ENCODE measurements around the gene TMEM184B. TPM values are rescaled to one million over a fixed set of nuclear protein-coding genes. Genes with fewer than 3 reads are reported as not detected.

Gene TMEM184B
- polyA plus RNA-seq, 1 donor (not counting 4 experiments of a cell fraction or from before 2014, with no cell fraction given) = 18.8 TPM

GRCh38 chr22:38211556-38211955 is 61.3 kb downstream of the TMEM184B start:
- Histone ChIP-seq H3K9me1 (ENCODE audit: control insufficient read depth, extremely low read depth, insufficient read depth, low read length) (no peaks in the 10 kb centered on the region), H3K36me3 (ENCODE audit: control insufficient read depth in 2 of 2, extremely low read depth in 1 of 2, insufficient read depth in 2 of 2, low read length in 2 of 2) (peaks cover 30 to 32% of the 10 kb centered on the region in 2 experiments), H3K9me3 (ENCODE audit: control insufficient read depth, low read depth, low read length) (no peaks in the 10 kb centered on the region), H3K4me3 (ENCODE audit: control insufficient read depth in 2 of 3, extremely low read depth in 1 of 3, insufficient read depth in 2 of 3, low read depth in 1 of 3, low read length in 3 of 3) (no peak overlapping the region), H4K20me1 (ENCODE audit: control insufficient read depth, extremely low read depth, insufficient read depth, low read length) (peaks cover 6% of the 10 kb centered on the region), H3K9ac (ENCODE audit: control insufficient read depth, extremely low read depth, insufficient read depth, low read length) (no peak overlapping the region), H3K27ac (ENCODE audit: control insufficient read depth, insufficient read depth, low read length) (no peak overlapping the region), H2AFZ (ENCODE audit: control insufficient read depth, low read length) (no peak overlapping the region), H3K4me1 (ENCODE audit: control insufficient read depth, extremely low read depth, insufficient read depth, low read length) (peaks cover 13% of the 10 kb centered on the region), H3K4me2 (ENCODE audit: control insufficient read depth, extremely low read depth, insufficient read depth, low read depth, low read length) (no peak overlapping the region), H3K79me2 (ENCODE audit: control insufficient read depth, insufficient read depth, low read length) (peaks cover 52% of the 10 kb centered on the region), H3K27me3 (ENCODE audit: control insufficient read depth, extremely low read depth, insufficient read depth, low read length) (no peaks in the 10 kb centered on the region)
- no peak for FAIRE-seq
- dilution Hi-C loops (cut with MboI; ENCODE audit: extremely low pct_ligation_motif_present, low sequenced_read_pairs) = no loop called here
- TF ChIP-seq EZH2 (IDR thresholded peaks at IDR 0.05; ENCODE audit: low read length) (no peak), CTCF (optimal IDR thresholded peaks at IDR 0.05 in 1 of 3, IDR thresholded peaks at IDR 0.05 in 1 of 3, conservative IDR thresholded peaks at IDR 0.05 in 1 of 3; ENCODE audit: extremely low read depth in 1 of 3, insufficient read depth in 2 of 3, low read length in 3 of 3) (no peak)
- DNase-seq (ENCODE audit: low read depth, low spot score) = no peak

GRCh38 chr22:38208551-38208968 is 64.2 kb downstream of the TMEM184B start:
- Histone ChIP-seq H3K27ac (ENCODE audit: control insufficient read depth, insufficient read depth, low read length) (no peak overlapping the region), H3K9ac (ENCODE audit: control insufficient read depth, extremely low read depth, insufficient read depth, low read length) (no peak overlapping the region), H3K4me1 (ENCODE audit: control insufficient read depth, extremely low read depth, insufficient read depth, low read length) (peaks cover 11% of the 10 kb centered on the region), H3K4me2 (ENCODE audit: control insufficient read depth, extremely low read depth, insufficient read depth, low read depth, low read length) (no peak overlapping the region), H3K9me1 (ENCODE audit: control insufficient read depth, extremely low read depth, insufficient read depth, low read length) (no peaks in the 10 kb centered on the region), H3K79me2 (ENCODE audit: control insufficient read depth, insufficient read depth, low read length) (peaks cover 77% of the 10 kb centered on the region), H3K36me3 (ENCODE audit: control insufficient read depth in 2 of 2, extremely low read depth in 1 of 2, insufficient read depth in 2 of 2, low read length in 2 of 2) (peaks cover 14 to 22% of the 10 kb centered on the region in 2 experiments), H2AFZ (ENCODE audit: control insufficient read depth, low read length) (no peak overlapping the region), H3K9me3 (ENCODE audit: control insufficient read depth, low read depth, low read length) (no peaks in the 10 kb centered on the region), H3K4me3 (ENCODE audit: control insufficient read depth in 2 of 3, extremely low read depth in 1 of 3, insufficient read depth in 2 of 3, low read depth in 1 of 3, low read length in 3 of 3) (no peak overlapping the region), H3K27me3 (ENCODE audit: control insufficient read depth, extremely low read depth, insufficient read depth, low read length) (no peaks in the 10 kb centered on the region), H4K20me1 (ENCODE audit: control insufficient read depth, extremely low read depth, insufficient read depth, low read length) (peaks cover 12% of the 10 kb centered on the region)
- DNase-seq (ENCODE audit: low read depth, low spot score) = no peak
- no peak for FAIRE-seq
- dilution Hi-C loops (cut with MboI; ENCODE audit: extremely low pct_ligation_motif_present, low sequenced_read_pairs) = no loop called here
- TF ChIP-seq CTCF (optimal IDR thresholded peaks at IDR 0.05 in 1 of 3, IDR thresholded peaks at IDR 0.05 in 1 of 3, conservative IDR thresholded peaks at IDR 0.05 in 1 of 3; ENCODE audit: extremely low read depth in 1 of 3, insufficient read depth in 2 of 3, low read length in 3 of 3) (no peak), EZH2 (IDR thresholded peaks at IDR 0.05; ENCODE audit: low read length) (no peak)

Measured in keratinocyte (primary cell).